Heart left ventricle (tissue), 16 donors: ENCODE results near the gene SLC37A4. TPM values are rescaled to one million over a fixed set of nuclear protein-coding genes. Genes with fewer than 3 reads are reported as not detected.

Experiments used
- ATAC-seq, 4 donors: fragments of 200-7000 bp; cut with Tn5 transposase; one replicate each; pipeline ENCODE4 v1.9.1; 2020 to 2022; ENCODE audit warnings: moderate library complexity in 4 of 4, mild to moderate bottlenecking in 3 of 4, moderate number of reproducible peaks in 1 of 4
- DNase-seq, 5 donors: peaks; one replicate each; pipeline ENCODE4 v3.0.0-alpha.2; 2020
- H3K27ac ChIP-seq, 12 donors: fragments of 200-600 bp; sonication (generic) in 4 of 12; one replicate each; pipeline versions ENCODE4 v1.5.0 to v1.8.0; 2016 to 2022; ENCODE audit warnings: mild to moderate bottlenecking in 2 of 12
- H3K27me3 ChIP-seq, 9 donors: fragments of 200-600 bp; sonication (generic) in 2 of 9; one replicate each; pipeline versions ENCODE4 v1.5.1 to v1.8.0; 2016 to 2022; ENCODE audit warnings: mild to moderate bottlenecking in 3 of 9
- H3K36me3 ChIP-seq, 9 donors: fragments of 200-600 bp; sonication (generic) in 2 of 9; one replicate each; pipeline versions ENCODE4 v1.5.0 to v1.8.0; 2018 to 2022; ENCODE audit warnings: mild to moderate bottlenecking in 2 of 9
- H3K4me1 ChIP-seq, 12 donors: fragments of 200-600 bp; sonication (generic) in 4 of 12; one replicate each; pipeline versions ENCODE4 v1.5.0 to v1.8.0; 2016 to 2022; ENCODE audit warnings: mild to moderate bottlenecking in 3 of 12
- H3K4me3 ChIP-seq, 12 donors: fragments of 200-600 bp; sonication (generic) in 4 of 12; one replicate each; pipeline versions ENCODE4 v1.5.0 to v1.8.0; 2017 to 2022; ENCODE audit warnings: mild to moderate bottlenecking in 9 of 12, moderate library complexity in 4 of 12
- H3K9me3 ChIP-seq, 12 donors: fragments of 200-600 bp; sonication (generic) in 4 of 12; one replicate each; pipeline versions ENCODE4 v1.5.0 to v1.8.0; 2016 to 2022; ENCODE audit warnings: mild to moderate bottlenecking in 1 of 12
- POLR2A ChIP-seq, 2 donors: fragments of 450-650 bp; IDR thresholded peaks; one replicate each; pipeline ENCODE4 v1.6.1; 2017; ENCODE audit warnings: antibody characterized with exemption in 2 of 2, mild to moderate bottlenecking in 2 of 2, moderate library complexity in 2 of 2
- WGBS, 4 donors: extraction: QIAGEN DNeasy Blood & Tissue Kit in 2 of 4; methylation state at CpG; one replicate each; pipeline versions ENCODE4 v1.1.5 to v1.1.7; 2013 to 2018; 5-methylcytosine and 5-hydroxymethylcytosine counted together
- intact Hi-C, 10 donors: fragments of 100-400 bp; cut with DNase I; formaldehyde crosslinking; loops; one replicate each; pipeline versions ENCODE4 v1.11.1 to v1.14.2; 2022
- polyA plus RNA-seq, 2 donors: library from polyadenylated mRNA; stranded (reverse); fragments of 200-250 nt; gene quantifications; one replicate each; pipeline ENCODE4 v1.2.3, GENCODE V29; 2013
- total RNA-seq, 9 donors: library from RNA; depleted of rRNA in 2 of 9; stranded (reverse); fragments of >200 nt in 2 of 9; fragmentation: NEBNext Ultra II Directional in 3 of 9; extraction: Animal tissue kit (Norgen Biotek cat#: 25700) in 3 of 9; gene quantifications; one replicate each; pipeline versions ENCODE4 v1.1.0 to v1.2.4, GENCODE V29; 2016 to 2023
- TF ChIP-seq, protein P1 (sequence below), 12 donors: fragments of 200-600 bp; sonication (generic) in 4 of 12; IDR thresholded peaks; one replicate each; pipeline versions ENCODE4 v1.5.0 to v1.8.0; 2018 to 2022; ENCODE audit warnings: antibody characterized with exemption in 12 of 12, mild to moderate bottlenecking in 5 of 12
- donor health status: ischemic (EF 13 %, LVEDD 7.1; RV severe dilation, severe dysfunction).
- donor health status: healthy with polysubstance abuse.
- donor health status: DM: no; HTN: yes; CAD: no.
- donor health status: DM: no; HTN: no; CAD: no.
- donor health status: ischemic (EF 25% LVEDD 6.9; RV normal size, moderate dysfunction).
- donor health status: ischemic (EF 25% LVEDD 5.7; RV mildly dilated, moderate dysfunction).
- donor health status: healthy.
- donor health status: DM: yes; HTN: yes; CAD: no.
- donor health status: ischemic (EF 35%, LVEDD 5.7; RV mildly dilated, moderate dysfunction).
- donor health status: nonischemic (EF 11% LVEDD 7.7; RV severe dilation, severe dysfunction).
- donor health status: DM: yes; HTN: yes; CAD: no.
- donor health status: PGD.
- donor health status: ischemic (EF 29% LVEDD 5.4; RV normal size, mild dysfunction).
- donor health status: nonischemic (EF 23%, LVEDD 6.1; RV moderate dilation, normal function).

SLC37A4 gene
- total and polyA plus RNA-seq, 11 donors = 4.5 to 18.5 (median 7.7) TPM

DNA sequence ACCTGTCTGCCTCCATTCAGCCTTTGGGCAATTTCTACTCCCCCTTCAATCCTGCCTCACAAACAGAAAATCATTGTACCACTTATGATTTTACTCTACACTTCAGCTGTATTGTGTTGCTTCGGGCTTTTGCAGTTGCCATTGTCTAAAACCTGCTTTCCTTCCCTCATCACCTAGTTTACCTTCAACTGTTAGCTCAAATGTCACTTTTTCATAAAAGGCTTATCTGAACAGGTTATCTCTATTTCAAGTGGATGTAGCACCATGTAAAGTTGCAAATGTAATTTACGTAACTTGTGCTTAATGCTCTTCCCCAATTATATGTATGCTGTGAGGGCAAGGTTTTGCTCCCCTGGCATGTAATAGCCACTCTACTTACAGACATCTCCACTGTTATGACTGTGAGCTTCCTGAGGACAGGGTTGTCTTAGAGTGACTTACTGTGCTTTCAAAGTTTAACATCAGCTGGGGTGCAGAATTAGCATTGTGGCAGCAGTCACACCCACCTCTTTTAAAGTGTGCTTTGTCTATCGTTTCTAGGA is 18.0 kb downstream of the SLC37A4 start:
- TF ChIP-seq POLR2A (IDR thresholded peaks at IDR 0.05) = no peak
- TF ChIP-seq, protein P1, sequence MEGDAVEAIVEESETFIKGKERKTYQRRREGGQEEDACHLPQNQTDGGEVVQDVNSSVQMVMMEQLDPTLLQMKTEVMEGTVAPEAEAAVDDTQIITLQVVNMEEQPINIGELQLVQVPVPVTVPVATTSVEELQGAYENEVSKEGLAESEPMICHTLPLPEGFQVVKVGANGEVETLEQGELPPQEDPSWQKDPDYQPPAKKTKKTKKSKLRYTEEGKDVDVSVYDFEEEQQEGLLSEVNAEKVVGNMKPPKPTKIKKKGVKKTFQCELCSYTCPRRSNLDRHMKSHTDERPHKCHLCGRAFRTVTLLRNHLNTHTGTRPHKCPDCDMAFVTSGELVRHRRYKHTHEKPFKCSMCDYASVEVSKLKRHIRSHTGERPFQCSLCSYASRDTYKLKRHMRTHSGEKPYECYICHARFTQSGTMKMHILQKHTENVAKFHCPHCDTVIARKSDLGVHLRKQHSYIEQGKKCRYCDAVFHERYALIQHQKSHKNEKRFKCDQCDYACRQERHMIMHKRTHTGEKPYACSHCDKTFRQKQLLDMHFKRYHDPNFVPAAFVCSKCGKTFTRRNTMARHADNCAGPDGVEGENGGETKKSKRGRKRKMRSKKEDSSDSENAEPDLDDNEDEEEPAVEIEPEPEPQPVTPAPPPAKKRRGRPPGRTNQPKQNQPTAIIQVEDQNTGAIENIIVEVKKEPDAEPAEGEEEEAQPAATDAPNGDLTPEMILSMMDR (IDR thresholded peaks at IDR 0.05) = no peak
- H3K4me1 ChIP-seq = peaks cover 0 to 25% (median 18%) of the 10 kb centered on the region in 12 donors
- no peak overlapping the region for H3K27ac ChIP-seq
- peaks cover 0 to 95% (median 88%) of the 10 kb centered on the region in 9 donors for H3K36me3 ChIP-seq
- intact Hi-C loops = no loop called here
- no peak overlapping the region for H3K4me3 ChIP-seq
- no peak for DNase-seq
- ATAC-seq = no peak
- WGBS, 4 donors = 77 to 83% (median 80%) methylated on average over 3 of the region's 3 CpGs
- no peaks in the 10 kb centered on the region for H3K9me3 ChIP-seq
- no peaks in the 10 kb centered on the region for H3K27me3 ChIP-seq

DNA sequence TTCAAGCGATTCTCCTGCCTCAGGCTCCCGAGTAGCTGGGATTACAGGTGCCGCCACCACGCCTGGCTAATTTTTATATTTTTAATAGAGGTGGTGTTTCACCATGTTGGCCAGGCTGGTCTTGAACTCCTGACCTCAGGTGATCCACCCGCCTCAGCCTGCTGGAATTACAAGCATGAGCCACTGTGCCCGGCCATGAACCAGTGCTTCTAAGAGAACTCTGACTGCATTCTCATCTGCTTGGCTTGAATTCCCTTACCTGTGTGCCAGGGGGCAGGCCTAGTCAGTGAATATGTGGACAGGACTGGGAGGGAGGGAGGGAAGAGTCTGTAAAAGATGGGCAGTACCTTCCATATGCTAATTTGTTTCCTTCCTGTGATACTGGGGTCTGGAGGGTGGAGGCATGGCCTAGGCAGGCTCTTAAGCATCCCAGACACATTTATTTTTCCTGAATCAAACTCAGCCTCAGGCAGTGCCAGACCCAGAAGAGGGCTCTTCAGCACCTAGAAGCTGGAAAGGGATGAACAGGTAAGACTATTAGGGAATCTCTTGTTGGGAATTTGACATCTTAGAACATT is 19.1 kb downstream of the SLC37A4 start:
- DNase-seq = no peak
- intact Hi-C loops = no loop called here
- 77 to 96% (median 89%) methylated on average over 4 to 6 of the region's 6 CpGs for WGBS, 4 donors

DNA sequence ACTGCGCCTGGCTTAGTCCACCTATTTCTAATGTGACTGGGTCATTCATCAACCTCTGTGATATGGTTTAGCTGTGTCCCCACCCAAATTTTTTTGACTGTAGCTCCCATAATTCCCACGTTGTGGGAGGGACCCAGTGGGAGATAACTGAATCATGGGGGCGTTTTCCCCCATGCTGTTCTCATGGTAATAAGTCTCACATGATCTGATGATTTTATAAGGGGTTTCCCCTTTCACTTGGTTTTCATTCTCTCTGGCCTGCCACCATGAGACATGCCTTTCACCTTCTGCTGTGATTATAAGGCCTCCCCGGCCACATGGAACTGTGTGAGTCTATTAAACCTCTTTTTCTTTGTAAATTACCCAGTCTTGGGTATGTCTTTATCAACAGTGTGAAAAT is 24.0 kb downstream of the SLC37A4 start:
- Histone ChIP-seq H3K36me3 (peaks cover 0 to 97% (median 86%) of the 10 kb centered on the region in 9 donors), H3K27me3 (no peaks in the 10 kb centered on the region), H3K4me3 (no peak overlapping the region), H3K4me1 (peaks cover 0 to 9% (median 0%) of the 10 kb centered on the region in 12 donors), H3K9me3 (no peaks in the 10 kb centered on the region), H3K27ac (no peak overlapping the region)
- no peak for ATAC-seq
- no peak for DNase-seq
- WGBS, 4 donors = 86 to 89% (median 86%) methylated on average over 4 of the region's 4 CpGs
- intact Hi-C loops = no loop called here
- no peak for TF ChIP-seq POLR2A (IDR thresholded peaks at IDR 0.05)
- TF ChIP-seq, protein P1 (IDR thresholded peaks at IDR 0.05) = no peak

More for the DNA sequence above, 19.1 kb downstream of the SLC37A4 start:
- Histone ChIP-seq H3K9me3 (no peaks in the 10 kb centered on the region), H3K36me3 (peaks cover 0 to 99% (median 94%) of the 10 kb centered on the region in 9 donors), H3K4me3 (no peak overlapping the region), H3K27me3 (no peaks in the 10 kb centered on the region), H3K27ac (no peak overlapping the region), H3K4me1 (peaks cover 0 to 21% (median 8%) of the 10 kb centered on the region in 12 donors)
- ATAC-seq = peak in 1 of 4 donors; percentile 18
- no peak for TF ChIP-seq POLR2A (IDR thresholded peaks at IDR 0.05)
- TF ChIP-seq, protein P1 (IDR thresholded peaks at IDR 0.05) = no peak

DNA sequence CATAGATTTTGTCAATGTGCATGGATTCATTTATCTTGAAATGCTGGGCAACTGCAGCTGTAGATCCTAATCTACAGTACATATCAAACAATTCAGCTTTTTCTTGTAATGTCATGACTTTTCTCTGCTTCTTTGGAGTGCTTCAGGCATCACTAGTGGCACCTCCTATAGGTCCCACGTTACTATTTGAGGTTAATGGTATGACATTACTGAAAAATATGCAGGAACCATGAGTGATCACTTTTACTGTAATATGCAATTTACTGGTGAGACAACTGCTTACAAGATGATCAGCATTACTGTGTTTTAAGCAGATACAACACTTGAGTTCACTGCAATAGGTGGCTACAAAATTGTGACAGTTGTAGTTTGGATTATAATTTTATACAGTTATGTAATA is 29.8 kb downstream of the SLC37A4 start:
- Histone ChIP-seq H3K27ac (no peak overlapping the region), H3K36me3 (peaks cover 0 to 70% (median 56%) of the 10 kb centered on the region in 9 donors), H3K4me3 (no peak overlapping the region), H3K9me3 (no peaks in the 10 kb centered on the region), H3K4me1 (peaks cover 0 to 23% (median 17%) of the 10 kb centered on the region in 12 donors), H3K27me3 (no peaks in the 10 kb centered on the region)
- ATAC-seq = no peak
- no peak for TF ChIP-seq POLR2A (IDR thresholded peaks at IDR 0.05)
- TF ChIP-seq, protein P1 (IDR thresholded peaks at IDR 0.05) = no peak
- 58 to 70% (median 66%) methylated on average over 1 of the region's 1 CpG for WGBS, 4 donors
- no peak for DNase-seq
- intact Hi-C loops = no loop called here
